Chondrocyte (in vitro differentiated cells): Measurements from ENCODE around the gene PIP4K2B. TPM values are rescaled to one million over a fixed set of nuclear protein-coding genes. Genes with fewer than 3 reads are reported as not detected.

Experiments
- DNase-seq: peaks from one replicate; pipeline ENCODE4 v3.0.0; 2021; ENCODE audit warnings: mixed read lengths, low spot score
- H3K27ac Mint-ChIP-seq: one replicate; pipeline ENCODE4 v1.8.0; 2021; ENCODE audit warnings: mild to moderate bottlenecking, moderate library complexity, mixed read lengths; ENCODE audit not compliant: unreplicated experiment
- H3K27me3 Mint-ChIP-seq: 2 replicates; pipeline ENCODE4 v1.8.0; 2021; ENCODE audit warnings: low read depth, mixed read lengths
- H3K36me3 Mint-ChIP-seq: 2 replicates; pipeline ENCODE4 v1.8.0; 2021; ENCODE audit warnings: low read depth, mixed read lengths
- H3K4me1 Mint-ChIP-seq: 2 replicates; pipeline ENCODE4 v1.8.0; 2021; ENCODE audit warnings: low read depth, mild to moderate bottlenecking, mixed read lengths
- H3K4me3 Mint-ChIP-seq: one replicate; pipeline ENCODE4 v1.8.0; 2021; ENCODE audit warnings: mild to moderate bottlenecking, moderate library complexity, mixed read lengths; ENCODE audit not compliant: unreplicated experiment
- H3K9me3 Mint-ChIP-seq: 2 replicates; pipeline ENCODE4 v1.8.0; 2021; ENCODE audit warnings: low read depth, mixed read lengths
- CTCF ChIP-seq: fragments of 200-600 bp; sonication (generic); IDR thresholded peaks from 2 replicates; pipeline ENCODE4 v1.5.0; 2021; ENCODE audit warnings: antibody characterized with exemption, mild to moderate bottlenecking, moderate library complexity
- total RNA-seq: library from RNA; stranded (reverse); gene quantifications from 3 replicates; pipeline ENCODE4 v1.2.1, GENCODE V29; 2021

PIP4K2B gene
- total RNA-seq, 1 donor from 2014 or later = 58.7 TPM

GRCh38 chr17:38779965-38780752 lies 19.2 kb downstream of the PIP4K2B start:
- H3K27me3 Mint-ChIP-seq = no peaks in the 10 kb centered on the region
- DNase-seq = no peak

GRCh38 chr17:38777641-38778250 lies 21.6 kb downstream of the PIP4K2B start:
- TF ChIP-seq CTCF = no peak
- Mint-ChIP-seq H3K9me3 (no peaks in the 10 kb centered on the region), H3K4me1 (no peaks in the 10 kb centered on the region), H3K4me3 (no peak overlapping the region), H3K27me3 (no peaks in the 10 kb centered on the region), H3K27ac (no peak overlapping the region), H3K36me3 (peaks cover 42% of the 10 kb centered on the region)
- DNase-seq = no peak

More at GRCh38 chr17:38779965-38780752, 19.2 kb downstream of the PIP4K2B start:
- no peak for TF ChIP-seq CTCF
- Mint-ChIP-seq H3K4me3 (no peak overlapping the region), H3K9me3 (no peaks in the 10 kb centered on the region), H3K36me3 (peaks cover 36% of the 10 kb centered on the region), H3K27ac (no peak overlapping the region), H3K4me1 (no peaks in the 10 kb centered on the region)

GRCh38 chr17:38773258-38773657 lies 26.1 kb downstream of the PIP4K2B start:
- no peak for DNase-seq
- no peaks in the 10 kb centered on the region for H3K27me3 Mint-ChIP-seq
- no peak overlapping the region for H3K27ac Mint-ChIP-seq
- H3K4me1 Mint-ChIP-seq = no peaks in the 10 kb centered on the region
- H3K36me3 Mint-ChIP-seq = peaks cover 40% of the 10 kb centered on the region
- H3K9me3 Mint-ChIP-seq = no peaks in the 10 kb centered on the region
- TF ChIP-seq CTCF = no peak
- no peak overlapping the region for H3K4me3 Mint-ChIP-seq

GRCh38 chr17:38768417-38768816 lies 30.9 kb downstream of the PIP4K2B start:
- H3K4me1 Mint-ChIP-seq = no peaks in the 10 kb centered on the region
- DNase-seq = no peak
- H3K9me3 Mint-ChIP-seq = no peaks in the 10 kb centered on the region
- H3K27ac Mint-ChIP-seq = no peak overlapping the region
- H3K27me3 Mint-ChIP-seq = no peaks in the 10 kb centered on the region
- no peak overlapping the region for H3K4me3 Mint-ChIP-seq
- no peak for TF ChIP-seq CTCF
- peaks cover 41% of the 10 kb centered on the region for H3K36me3 Mint-ChIP-seq

- H3K4me3 Mint-ChIP-seq = no peak overlapping the region
- no peaks in the 10 kb centered on the region for H3K9me3 Mint-ChIP-seq
- H3K36me3 Mint-ChIP-seq = peaks cover 39% of the 10 kb centered on the region
- TF ChIP-seq CTCF = no peak
- no peak overlapping the region for H3K27ac Mint-ChIP-seq
- no peaks in the 10 kb centered on the region for H3K4me1 Mint-ChIP-seq
- H3K27me3 Mint-ChIP-seq = no peaks in the 10 kb centered on the region
- no peak for DNase-seq
These were observed 33.0 kb downstream of the PIP4K2B start for GRCh38 chr17:38766341-38766740.
